Transverse colon (tissue), 4 donors: ENCODE measurements around the gene MISP3. TPM values are rescaled to one million over a fixed set of nuclear protein-coding genes. Genes with fewer than 3 reads are reported as not detected.
"Not testable (repeated sequence)": the region's sequence is repeated elsewhere in the genome, so short reads cannot be mapped to it uniquely, and the experiment has no call there.

Source experiments
- DNase-seq: peaks from one replicate; pipeline ENCODE4 v3.0.0-alpha.2; 2019
- H3K27ac ChIP-seq, 4 donors: fragments of 200-600 bp; sonication (generic); 2 replicates each; pipeline ENCODE4 v1.5.1; 2016 to 2018; ENCODE audit warnings: inconsistent platforms in 4 of 4
- H3K27me3 ChIP-seq: fragments of 200-600 bp; sonication (generic); 2 replicates; pipeline ENCODE4 v1.5.1; 2017; ENCODE audit warnings: inconsistent platforms
- H3K36me3 ChIP-seq, 4 donors: fragments of 200-600 bp; sonication (generic); 2 replicates each; pipeline ENCODE4 v1.5.1; 2017 to 2019; ENCODE audit warnings: inconsistent platforms in 4 of 4
- H3K4me1 ChIP-seq, 4 donors: fragments of 200-600 bp; sonication (generic); 2 replicates each; pipeline ENCODE4 v1.5.1; 2017 to 2020; ENCODE audit warnings: inconsistent platforms in 4 of 4
- H3K4me3 ChIP-seq, 4 donors: fragments of 200-600 bp; sonication (generic); 1 replicate in 1 of 4; 2 replicates in 3 of 4; pipeline versions ENCODE4 v1.5.1 to v1.6.1; 2017 to 2019; ENCODE audit warnings: inconsistent platforms in 4 of 4
- H3K9me3 ChIP-seq, 2 donors: fragments of 200-600 bp; sonication (generic); 2 replicates each; pipeline ENCODE4 v1.5.1; 2017 to 2019; ENCODE audit warnings: inconsistent platforms in 2 of 2
- EP300 ChIP-seq: sonication (generic); formaldehyde crosslinking; IDR thresholded peaks from one replicate; pipeline ENCODE4 v1.6.1; 2017; ENCODE audit warnings: antibody characterized with exemption, low read depth
- POLR2A ChIP-seq: fragments of 450-650 bp; IDR thresholded peaks from one replicate; pipeline ENCODE4 v1.6.1; 2016; ENCODE audit warnings: antibody characterized with exemption, mild to moderate bottlenecking, moderate library complexity
- POLR2AphosphoS5 ChIP-seq, 3 donors: sonication (generic); formaldehyde crosslinking; IDR thresholded peaks; one replicate each; pipeline ENCODE4 v1.6.1; 2016; ENCODE audit warnings: antibody characterized with exemption in 3 of 3
- WGBS, 2 donors: methylation state at CpG; one replicate each; pipeline ENCODE4 v1.1.5; 2018; ENCODE audit warnings: low coverage in 1 of 2; 5-methylcytosine and 5-hydroxymethylcytosine counted together
- in situ Hi-C, 4 donors: fragments of 200-750 bp; cut with MboI; loops; one replicate each; pipeline versions ENCODE4 v1.15.0 to v1.15.1; 2017; ENCODE audit warnings: low sequenced_read_pairs in 3 of 4, low pct_ligation_motif_present in 1 of 4, low pct_unique_long_range_greater_than_20kb in 1 of 4
- intact Hi-C: fragments of 100-400 bp; cut with DNase I; formaldehyde crosslinking; loops from one replicate; pipeline ENCODE4 v1.15.1; 2023; ENCODE audit warnings: low total_unique reads
- total RNA-seq, 4 donors: library from RNA; depleted of rRNA; stranded (reverse); fragments of >200 nt; gene quantifications; one replicate each; pipeline ENCODE4 v1.1.0, GENCODE V29; 2016
- TF ChIP-seq, protein P1 (sequence below), 5 experiments: fragments of 200-600 bp in 3 of 5; fragments of 450-650 bp in 2 of 5; sonication (generic) in 3 of 5; IDR thresholded peaks; 1 replicate in 2 of 5; 2 replicates in 3 of 5; pipeline ENCODE4 v1.5.1; 2016 to 2017; ENCODE audit warnings: antibody characterized with exemption in 5 of 5, inconsistent platforms in 3 of 5, mild to moderate bottlenecking in 2 of 5, moderate library complexity in 1 of 5

MISP3 gene
- total RNA-seq, 4 donors from 2014 or later, result 23.8 to 115 (median 35.8) TPM

GRCh38 chr19:14028901-14029300 is 43.7 kb upstream of the MISP3 start:
- intact Hi-C loops (no loop called here), in situ Hi-C loops (no loop called here)
- DNase-seq, result no peak
- Histone ChIP-seq H3K4me3 (no peak overlapping the region), H3K27me3 (no peaks in the 10 kb centered on the region), H3K4me1 (peaks cover under 1 to 15% (median 10%) of the 10 kb centered on the region in 4 donors), H3K9me3 (no peaks in the 10 kb centered on the region), H3K27ac (no peak overlapping the region), H3K36me3 (no peaks in the 10 kb centered on the region)
- no peak for TF ChIP-seq POLR2AphosphoS5 (IDR thresholded peaks at IDR 0.05)
- no peak for TF ChIP-seq EP300
- no peak for TF ChIP-seq POLR2A
- 79 to 100% methylated on average over 1 to 4 of the region's 4 CpGs for WGBS, 2 donors

GRCh38 chr19:14030997-14031718 is 41.4 kb upstream of the MISP3 start:
- 20% methylated on average over 20 of the region's 20 CpGs; no CpG with 5 or more reads in 1 of the 2 donors for WGBS, 2 donors
- no peak for DNase-seq
- TF ChIP-seq EP300 (no peak), POLR2AphosphoS5 (IDR thresholded peaks at IDR 0.05) (no peak), POLR2A (no peak)
- TF ChIP-seq, protein P1, sequence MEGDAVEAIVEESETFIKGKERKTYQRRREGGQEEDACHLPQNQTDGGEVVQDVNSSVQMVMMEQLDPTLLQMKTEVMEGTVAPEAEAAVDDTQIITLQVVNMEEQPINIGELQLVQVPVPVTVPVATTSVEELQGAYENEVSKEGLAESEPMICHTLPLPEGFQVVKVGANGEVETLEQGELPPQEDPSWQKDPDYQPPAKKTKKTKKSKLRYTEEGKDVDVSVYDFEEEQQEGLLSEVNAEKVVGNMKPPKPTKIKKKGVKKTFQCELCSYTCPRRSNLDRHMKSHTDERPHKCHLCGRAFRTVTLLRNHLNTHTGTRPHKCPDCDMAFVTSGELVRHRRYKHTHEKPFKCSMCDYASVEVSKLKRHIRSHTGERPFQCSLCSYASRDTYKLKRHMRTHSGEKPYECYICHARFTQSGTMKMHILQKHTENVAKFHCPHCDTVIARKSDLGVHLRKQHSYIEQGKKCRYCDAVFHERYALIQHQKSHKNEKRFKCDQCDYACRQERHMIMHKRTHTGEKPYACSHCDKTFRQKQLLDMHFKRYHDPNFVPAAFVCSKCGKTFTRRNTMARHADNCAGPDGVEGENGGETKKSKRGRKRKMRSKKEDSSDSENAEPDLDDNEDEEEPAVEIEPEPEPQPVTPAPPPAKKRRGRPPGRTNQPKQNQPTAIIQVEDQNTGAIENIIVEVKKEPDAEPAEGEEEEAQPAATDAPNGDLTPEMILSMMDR (IDR thresholded peaks at IDR 0.05), result no peak
- H3K4me1 ChIP-seq, result peaks cover 0 to 15% (median 10%) of the 10 kb centered on the region in 4 donors
- H3K27me3 ChIP-seq, result no peaks in the 10 kb centered on the region
- in situ Hi-C loops, result no loop called here
- peak overlapping the region; percentile 33 to 64 (median 51) for H3K4me3 ChIP-seq
- peak overlapping the region; percentile 62 to 76 (median 69) for H3K27ac ChIP-seq
- intact Hi-C loops, result no loop called here
- no peaks in the 10 kb centered on the region for H3K9me3 ChIP-seq
- H3K36me3 ChIP-seq, result no peaks in the 10 kb centered on the region

- Histone ChIP-seq H3K27ac (peak within 1 kb of the TSS; percentile 62 to 76 (median 69)), H3K9me3 (no peaks in the 10 kb centered on the region), H3K36me3 (no peaks in the 10 kb centered on the region), H3K27me3 (no peaks in the 10 kb centered on the region), H3K4me3 (peak within 1 kb of the TSS; percentile 33 to 64 (median 51)), H3K4me1 (peaks cover 0 to 15% (median 10%) of the 10 kb centered on the region in 4 donors)
- in situ Hi-C loops, result no loop called here
- TF ChIP-seq POLR2AphosphoS5 (IDR thresholded peaks at IDR 0.05), result peak in 1 of 3 donors; percentile 23
- TF ChIP-seq, protein P1 (IDR thresholded peaks at IDR 0.05), result peak; percentile 48 to 68 (median 56)
- TF ChIP-seq EP300, result no peak
- peak; percentile 33 for TF ChIP-seq POLR2A
- intact Hi-C loops, result no loop called here
- WGBS, 2 donors, result 0% methylated on average over 37 of the region's 63 CpGs; no CpG with 5 or more reads in 1 of the 2 donors
- peak; percentile 75 for DNase-seq
Measured at GRCh38 chr19:14031719-14032480, 40.7 kb upstream of the MISP3 start, which contains the start of gene IL27RA. Gene IL27RA (plus strand): TSS chr19:14031762. CDS start chr19:14031873, 111 bp downstream.

DNA sequence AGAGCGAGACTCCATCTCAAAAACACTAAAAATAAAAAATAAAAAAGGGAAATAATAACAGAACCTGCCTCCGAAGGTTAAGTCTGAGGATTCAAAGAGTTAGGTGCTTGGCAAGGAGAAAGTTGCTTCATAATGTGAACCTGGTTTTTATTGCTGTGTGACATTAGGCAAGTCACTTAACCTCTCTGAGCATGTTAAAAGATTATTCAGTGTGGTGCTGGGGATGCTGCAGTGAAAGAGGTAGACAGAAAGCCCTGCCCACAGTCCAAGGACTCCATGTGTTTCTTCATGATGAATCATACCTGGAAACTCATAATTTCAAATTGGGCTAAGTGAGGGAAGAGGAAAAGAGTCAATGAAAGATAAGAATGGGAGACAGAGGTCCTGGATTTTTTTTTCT is 38.6 kb upstream of the MISP3 start:
- 96 to 98% methylated on average over 2 of the region's 2 CpGs for WGBS, 2 donors

GRCh38 chr19:14035159-14035558 is 37.4 kb upstream of the MISP3 start:
- H3K27ac ChIP-seq, H3K4me3 ChIP-seq, H3K9me3 ChIP-seq, intact Hi-C loops, DNase-seq, H3K36me3 ChIP-seq, in situ Hi-C loops, H3K27me3 ChIP-seq: not testable (repeated sequence)
- peaks cover 0 to 15% (median 10%) of the 10 kb centered on the region in 4 donors for H3K4me1 ChIP-seq
- 90 to 94% methylated on average over 4 to 12 of the region's 12 CpGs for WGBS, 2 donors

More for the DNA sequence above, 38.6 kb upstream of the MISP3 start:
- no peak overlapping the region for H3K4me3 ChIP-seq
- no peaks in the 10 kb centered on the region for H3K36me3 ChIP-seq
- in situ Hi-C loops (no loop called here), intact Hi-C loops (no loop called here)
- peaks cover 0 to 15% (median 10%) of the 10 kb centered on the region in 4 donors for H3K4me1 ChIP-seq
- TF ChIP-seq, protein P1 (IDR thresholded peaks at IDR 0.05), result no peak
- TF ChIP-seq EP300 (no peak), POLR2A (no peak), POLR2AphosphoS5 (IDR thresholded peaks at IDR 0.05) (no peak)
- no peak for DNase-seq
- H3K27me3 ChIP-seq, result no peaks in the 10 kb centered on the region
- no peak overlapping the region for H3K27ac ChIP-seq
- no peaks in the 10 kb centered on the region for H3K9me3 ChIP-seq
